Activated B cell treated with CpG ODN at 0.5 μM for 24 hours (primary cell): ENCODE data around the gene MBOAT7. TPM values are rescaled to one million over a fixed set of nuclear protein-coding genes. Genes with fewer than 3 reads are reported as not detected.

Experiments
- ATAC-seq: fragments of 200-7000 bp; cut with Tn5 transposase; one replicate; pipeline ENCODE4 v1.10.0; 2021; ENCODE audit warnings: low read depth, mild to moderate bottlenecking, moderate library complexity
- CTCF ChIA-PET: fragments of 350-600 bp; sonication (Branson Sonifier 250); formaldehyde crosslinking; loops from one replicate; lab custom pipeline; 2021; ENCODE audit warnings: antibody characterized with exemption; lab: Charles Lee
- POLR2A ChIA-PET: fragments of 350-600 bp; sonication (Branson Sonifier 250); formaldehyde crosslinking; loops from one replicate; lab custom pipeline; 2021; ENCODE audit warnings: antibody characterized with exemption; lab: Charles Lee
- DNase-seq: peaks from one replicate; pipeline ENCODE4 v3.0.0; 2022
- H3K27ac Mint-ChIP-seq: one replicate; pipeline ENCODE4 v1.8.0; 2020; ENCODE audit warnings: mixed read lengths
- H3K27me3 Mint-ChIP-seq: one replicate; pipeline ENCODE4 v1.8.0; 2021; ENCODE audit warnings: mixed read lengths
- H3K36me3 Mint-ChIP-seq: one replicate; pipeline ENCODE4 v1.8.0; 2021; ENCODE audit warnings: low read depth, mixed read lengths
- H3K4me1 Mint-ChIP-seq: one replicate; pipeline ENCODE4 v1.8.0; 2021; ENCODE audit warnings: mixed read lengths
- H3K4me3 Mint-ChIP-seq: one replicate; pipeline ENCODE4 v1.8.0; 2020; ENCODE audit warnings: mild to moderate bottlenecking, mixed read lengths
- H3K9me3 Mint-ChIP-seq: one replicate; pipeline ENCODE4 v1.8.0; 2020; ENCODE audit warnings: mixed read lengths
- intact Hi-C: fragments of 100-400 bp; cut with micrococcal nuclease; formaldehyde crosslinking; loops from one replicate; pipeline ENCODE4 v1.15.1; 2024
- total RNA-seq: library from RNA; stranded (reverse); gene quantifications from 2 replicates; pipeline ENCODE4 v1.2.3, GENCODE V29; 2022
- TF ChIP-seq, protein P1 (sequence below): fragments of 200-600 bp; IDR thresholded peaks from one replicate; pipeline ENCODE4 v1.8.0; 2022; ENCODE audit warnings: antibody characterized with exemption, mild to moderate bottlenecking

Gene MBOAT7
- total RNA-seq, 1 donor from 2014 or later, result 21.4 TPM

DNA sequence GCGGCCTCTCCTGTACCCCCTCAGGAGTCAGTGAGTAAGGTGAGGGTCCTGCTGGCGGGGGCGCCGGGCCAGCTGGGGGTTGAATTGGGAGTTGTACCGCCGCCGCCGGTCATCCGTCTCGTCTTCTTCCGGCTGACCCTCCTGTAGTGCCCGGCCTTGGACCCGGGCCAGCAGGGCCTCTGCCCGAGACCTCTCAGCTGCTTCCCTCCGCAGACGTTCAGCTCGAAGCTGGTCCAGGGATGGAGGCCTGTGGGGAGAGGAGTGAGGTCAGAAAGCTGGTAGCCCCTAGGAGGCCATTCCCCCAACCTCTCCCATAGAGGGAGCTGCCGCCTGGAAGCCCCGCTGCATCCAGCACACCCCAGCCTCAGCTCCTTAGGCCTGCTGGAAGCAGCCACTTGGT lies 33.7 kb downstream of the MBOAT7 start:
- Mint-ChIP-seq H3K4me3 (no peak overlapping the region), H3K27ac (no peak overlapping the region), H3K4me1 (peaks cover 28% of the 10 kb centered on the region), H3K9me3 (no peaks in the 10 kb centered on the region), H3K27me3 (no peaks in the 10 kb centered on the region), H3K36me3 (peaks cover 74% of the 10 kb centered on the region)
- CTCF ChIA-PET, result no interaction called here
- intact Hi-C loops, result no loop called here
- no peak for DNase-seq
- POLR2A ChIA-PET, result interaction anchor here (4.7 kb wide), 1 partner anchor 18 kb away, joined by 69 read pairs; the partner anchor contains the start of gene CNOT3
- no peak for ATAC-seq
- TF ChIP-seq, protein P1, sequence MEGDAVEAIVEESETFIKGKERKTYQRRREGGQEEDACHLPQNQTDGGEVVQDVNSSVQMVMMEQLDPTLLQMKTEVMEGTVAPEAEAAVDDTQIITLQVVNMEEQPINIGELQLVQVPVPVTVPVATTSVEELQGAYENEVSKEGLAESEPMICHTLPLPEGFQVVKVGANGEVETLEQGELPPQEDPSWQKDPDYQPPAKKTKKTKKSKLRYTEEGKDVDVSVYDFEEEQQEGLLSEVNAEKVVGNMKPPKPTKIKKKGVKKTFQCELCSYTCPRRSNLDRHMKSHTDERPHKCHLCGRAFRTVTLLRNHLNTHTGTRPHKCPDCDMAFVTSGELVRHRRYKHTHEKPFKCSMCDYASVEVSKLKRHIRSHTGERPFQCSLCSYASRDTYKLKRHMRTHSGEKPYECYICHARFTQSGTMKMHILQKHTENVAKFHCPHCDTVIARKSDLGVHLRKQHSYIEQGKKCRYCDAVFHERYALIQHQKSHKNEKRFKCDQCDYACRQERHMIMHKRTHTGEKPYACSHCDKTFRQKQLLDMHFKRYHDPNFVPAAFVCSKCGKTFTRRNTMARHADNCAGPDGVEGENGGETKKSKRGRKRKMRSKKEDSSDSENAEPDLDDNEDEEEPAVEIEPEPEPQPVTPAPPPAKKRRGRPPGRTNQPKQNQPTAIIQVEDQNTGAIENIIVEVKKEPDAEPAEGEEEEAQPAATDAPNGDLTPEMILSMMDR, result no peak

DNA sequence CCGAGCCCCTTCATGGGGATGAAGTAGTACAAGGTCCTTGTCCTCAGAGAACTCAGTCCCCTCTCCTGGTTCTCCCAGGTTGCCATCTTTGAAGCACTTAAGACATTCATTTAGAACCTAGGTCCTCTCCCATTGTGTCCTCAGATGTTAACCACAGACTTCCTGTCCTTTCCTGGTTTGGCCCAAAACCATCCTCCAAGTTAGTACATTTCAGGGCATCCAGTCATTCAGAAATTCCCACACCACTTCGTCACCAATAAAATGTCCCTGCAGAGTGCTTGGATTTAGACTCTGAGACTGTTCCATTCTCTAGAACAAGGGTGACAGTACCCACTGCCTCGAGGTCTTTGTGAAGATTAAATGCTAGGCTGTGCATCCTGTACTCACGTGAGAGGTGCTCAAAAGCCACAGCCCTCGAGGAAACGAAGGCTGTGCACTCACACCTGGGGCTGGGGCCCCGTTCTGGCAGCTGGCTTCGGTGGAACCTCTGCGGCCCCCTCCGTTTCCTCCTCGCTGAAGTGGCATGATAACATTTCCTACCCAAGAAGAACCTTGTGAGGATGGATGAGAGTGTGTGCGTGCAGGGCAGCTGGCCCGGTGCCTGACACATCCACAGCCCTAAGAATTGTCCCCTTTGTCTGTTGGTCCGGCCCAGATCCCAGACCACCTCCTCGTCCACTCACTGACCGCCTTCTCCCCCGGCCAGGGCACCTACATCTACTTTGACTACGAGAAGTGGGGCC lies 34.6 kb downstream of the MBOAT7 start:
- Mint-ChIP-seq H3K27ac (peak overlapping the region; percentile 65), H3K9me3 (no peaks in the 10 kb centered on the region), H3K4me1 (peaks cover 19% of the 10 kb centered on the region), H3K27me3 (no peaks in the 10 kb centered on the region), H3K36me3 (peaks cover 81% of the 10 kb centered on the region), H3K4me3 (no peak overlapping the region)
- intact Hi-C loops, result no loop called here
- DNase-seq (no peak), ATAC-seq (no peak)
- TF ChIP-seq, protein P1, result no peak
- ChIA-PET CTCF (no interaction called here), POLR2A (interaction anchor here (0.5 kb wide), 1 partner anchor 93 kb away, joined by 3 read pairs; no protein-coding TSS in a partner anchor)

GRCh38 chr19:54153731-54154326 lies 35.6 kb downstream of the MBOAT7 start:
- Mint-ChIP-seq H3K27me3 (no peaks in the 10 kb centered on the region), H3K9me3 (no peaks in the 10 kb centered on the region), H3K4me1 (peaks cover 11% of the 10 kb centered on the region), H3K27ac (no peak overlapping the region), H3K4me3 (no peak overlapping the region), H3K36me3 (peaks cover 84% of the 10 kb centered on the region)
- intact Hi-C loops, result no loop called here
- POLR2A ChIA-PET, result interaction anchor here (1.3 kb wide), 1 partner anchor 17 kb away, joined by 4 read pairs; the partner anchor contains the start of gene CNOT3
- ATAC-seq (no peak), DNase-seq (no peak)
- TF ChIP-seq, protein P1, result no peak
- CTCF ChIA-PET, result no interaction called here

- CTCF ChIA-PET, result no interaction called here
- intact Hi-C loops, result no loop called here
- H3K36me3 Mint-ChIP-seq, result peaks cover 83% of the 10 kb centered on the region
- no peak overlapping the region for H3K27ac Mint-ChIP-seq
- ATAC-seq, result no peak
- no peak for DNase-seq
- peaks cover 2% of the 10 kb centered on the region for H3K4me1 Mint-ChIP-seq
- TF ChIP-seq, protein P1, result no peak
- H3K27me3 Mint-ChIP-seq, result no peaks in the 10 kb centered on the region
- no peak overlapping the region for H3K4me3 Mint-ChIP-seq
- POLR2A ChIA-PET, result interaction anchor here (1.3 kb wide), 1 partner anchor 16 kb away, joined by 4 read pairs; the partner anchor contains the start of gene CNOT3
- no peaks in the 10 kb centered on the region for H3K9me3 Mint-ChIP-seq
Observed at GRCh38 chr19:54152878-54153524, 36.4 kb downstream of the MBOAT7 start.

- ChIA-PET POLR2A (interaction anchor here (1.3 to 2.6 kb wide), 2 partner anchors 15 kb away, joined by 4 to 17 read pairs; partner anchors contain the start of gene CNOT3), CTCF (no interaction called here)
- intact Hi-C loops, result no loop called here
Observed at GRCh38 chr19:54152267-54152666, 37.1 kb downstream of the MBOAT7 start.

More at GRCh38 chr19:54152267-54152666, 37.1 kb downstream of the MBOAT7 start:
- TF ChIP-seq, protein P1, result no peak
- Mint-ChIP-seq H3K9me3 (no peaks in the 10 kb centered on the region), H3K36me3 (peaks cover 84% of the 10 kb centered on the region), H3K4me3 (no peak overlapping the region), H3K27me3 (no peaks in the 10 kb centered on the region), H3K4me1 (peaks cover 2% of the 10 kb centered on the region), H3K27ac (no peak overlapping the region)
- ATAC-seq, result no peak
- no peak for DNase-seq
